Tibial artery (tissue), 4 donors: Measurements from ENCODE around the gene PRM1.

Experiments
- DNase-seq, 2 donors: peaks; one replicate each; pipeline ENCODE4 v3.0.0-alpha.2; 2019
- H3K27ac ChIP-seq, 2 donors: fragments of 200-600 bp; sonication (generic) in 1 of 2; 1 replicate in 1 of 2; 2 replicates in 1 of 2; pipeline ENCODE4 v1.5.1; 2018 to 2019; ENCODE audit warnings: mild to moderate bottlenecking in 1 of 2
- H3K27me3 ChIP-seq, 2 donors: fragments of 200-600 bp; sonication (generic) in 1 of 2; one replicate each; pipeline versions ENCODE4 v1.5.1 to v1.6.0; 2016 to 2019
- H3K36me3 ChIP-seq, 3 donors: fragments of 200-600 bp; sonication (generic) in 2 of 3; one replicate each; pipeline ENCODE4 v1.5.1; 2016 to 2019; ENCODE audit warnings: mild to moderate bottlenecking in 2 of 3
- H3K4me1 ChIP-seq, 4 donors: fragments of 200-600 bp; sonication (generic) in 2 of 4; 1 replicate in 3 of 4; 2 replicates in 1 of 4; pipeline ENCODE4 v1.5.1; 2016 to 2019
- H3K4me3 ChIP-seq, 2 donors: fragments of 200-600 bp; sonication (generic) in 1 of 2; 1 replicate in 1 of 2; 2 replicates in 1 of 2; pipeline ENCODE4 v1.5.1; 2018 to 2019; ENCODE audit warnings: mild to moderate bottlenecking in 2 of 2
- H3K9me3 ChIP-seq, 3 donors: fragments of 200-600 bp; sonication (generic) in 1 of 3; one replicate each; pipeline ENCODE4 v1.5.1; 2016 to 2019
- intact Hi-C: fragments of 100-400 bp; cut with DNase I; formaldehyde crosslinking; loops from one replicate; pipeline ENCODE4 v1.15.0; 2023; ENCODE audit warnings: low total_unique reads
- TF ChIP-seq, protein P1 (sequence below), 2 experiments: fragments of 200-600 bp in 1 of 2; fragments of 450-650 bp in 1 of 2; IDR thresholded peaks; one replicate each; pipeline ENCODE4 v1.5.1; 2017 to 2019; ENCODE audit warnings: antibody characterized with exemption in 2 of 2, mild to moderate bottlenecking in 1 of 2, moderate library complexity in 1 of 2

Gene PRM1

DNA sequence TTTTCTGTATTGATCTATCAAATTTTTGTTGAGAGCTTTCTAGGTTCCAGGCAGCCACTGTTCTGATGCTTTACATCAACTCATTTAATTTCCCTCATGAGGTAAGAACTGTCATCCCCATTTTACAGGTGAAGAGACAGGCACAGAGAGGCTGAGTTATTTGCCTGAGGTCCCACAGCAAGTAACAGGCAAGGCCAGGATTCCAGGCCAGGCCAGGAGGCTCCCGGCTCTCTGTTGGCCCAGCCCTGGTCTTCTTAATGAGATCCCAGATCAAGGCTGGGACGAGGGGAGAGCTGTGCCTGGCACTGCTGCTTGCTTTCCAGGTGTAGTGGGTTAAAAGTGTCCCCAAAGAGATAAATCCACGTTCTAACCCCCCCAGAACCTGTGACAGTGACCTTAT, 41.7 kb upstream of the PRM1 start:
- intact Hi-C loops: no loop called here
- Histone ChIP-seq H3K9me3 (no peaks in the 10 kb centered on the region), H3K4me1 (peaks cover 0 to under 1% (median 0%) of the 10 kb centered on the region in 4 donors), H3K27me3 (no peaks in the 10 kb centered on the region), H3K4me3 (no peak overlapping the region), H3K27ac (no peak overlapping the region), H3K36me3 (no peaks in the 10 kb centered on the region)
- TF ChIP-seq, protein P1, sequence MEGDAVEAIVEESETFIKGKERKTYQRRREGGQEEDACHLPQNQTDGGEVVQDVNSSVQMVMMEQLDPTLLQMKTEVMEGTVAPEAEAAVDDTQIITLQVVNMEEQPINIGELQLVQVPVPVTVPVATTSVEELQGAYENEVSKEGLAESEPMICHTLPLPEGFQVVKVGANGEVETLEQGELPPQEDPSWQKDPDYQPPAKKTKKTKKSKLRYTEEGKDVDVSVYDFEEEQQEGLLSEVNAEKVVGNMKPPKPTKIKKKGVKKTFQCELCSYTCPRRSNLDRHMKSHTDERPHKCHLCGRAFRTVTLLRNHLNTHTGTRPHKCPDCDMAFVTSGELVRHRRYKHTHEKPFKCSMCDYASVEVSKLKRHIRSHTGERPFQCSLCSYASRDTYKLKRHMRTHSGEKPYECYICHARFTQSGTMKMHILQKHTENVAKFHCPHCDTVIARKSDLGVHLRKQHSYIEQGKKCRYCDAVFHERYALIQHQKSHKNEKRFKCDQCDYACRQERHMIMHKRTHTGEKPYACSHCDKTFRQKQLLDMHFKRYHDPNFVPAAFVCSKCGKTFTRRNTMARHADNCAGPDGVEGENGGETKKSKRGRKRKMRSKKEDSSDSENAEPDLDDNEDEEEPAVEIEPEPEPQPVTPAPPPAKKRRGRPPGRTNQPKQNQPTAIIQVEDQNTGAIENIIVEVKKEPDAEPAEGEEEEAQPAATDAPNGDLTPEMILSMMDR (IDR thresholded peaks at IDR 0.05): no peak
- DNase-seq: no peak

DNA sequence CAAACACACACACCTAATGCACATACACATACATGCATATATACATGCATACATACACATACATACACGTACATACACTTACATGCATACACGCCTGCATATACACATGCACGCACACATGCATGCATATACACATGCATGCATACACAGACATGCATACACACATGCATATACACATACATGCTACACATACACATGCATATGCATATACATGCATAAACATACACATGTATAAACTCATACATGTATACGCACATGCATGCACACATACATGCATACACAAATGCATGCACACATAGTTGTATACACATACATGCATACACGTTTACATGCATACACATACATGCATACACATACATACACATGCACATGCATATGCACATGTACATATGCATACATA, 40.5 kb upstream of the PRM1 start:
- intact Hi-C loops: no loop called here
- no peaks in the 10 kb centered on the region for H3K4me1 ChIP-seq
- TF ChIP-seq, protein P1 (IDR thresholded peaks at IDR 0.05): no peak

DNA sequence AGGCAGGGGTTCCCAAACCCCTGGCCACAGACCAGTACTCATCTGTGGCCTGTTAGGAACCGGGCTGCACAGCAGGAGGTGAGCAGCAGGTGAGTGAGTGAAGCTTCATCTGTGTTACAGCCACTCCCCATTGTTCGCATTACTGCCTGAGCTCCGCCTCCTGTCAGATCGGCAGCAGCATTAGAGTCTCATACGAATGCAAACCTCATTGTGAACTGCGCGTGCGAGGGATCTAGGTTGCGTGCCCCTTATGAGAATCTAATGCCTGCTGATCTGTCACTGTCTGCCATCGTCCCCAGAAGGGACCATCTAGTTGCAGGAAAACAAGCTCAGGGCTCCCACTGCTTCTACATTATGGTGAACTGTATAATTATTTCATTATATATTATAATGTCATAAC, 39.0 kb upstream of the PRM1 start:
- TF ChIP-seq, protein P1 (IDR thresholded peaks at IDR 0.05): no peak
- DNase-seq: no peak

More for the DNA sequence above, 40.5 kb upstream of the PRM1 start:
- no peak for DNase-seq
- Histone ChIP-seq H3K27me3 (no peaks in the 10 kb centered on the region), H3K36me3 (no peaks in the 10 kb centered on the region), H3K27ac (no peak overlapping the region), H3K4me3 (no peak overlapping the region), H3K9me3 (no peaks in the 10 kb centered on the region)

DNA sequence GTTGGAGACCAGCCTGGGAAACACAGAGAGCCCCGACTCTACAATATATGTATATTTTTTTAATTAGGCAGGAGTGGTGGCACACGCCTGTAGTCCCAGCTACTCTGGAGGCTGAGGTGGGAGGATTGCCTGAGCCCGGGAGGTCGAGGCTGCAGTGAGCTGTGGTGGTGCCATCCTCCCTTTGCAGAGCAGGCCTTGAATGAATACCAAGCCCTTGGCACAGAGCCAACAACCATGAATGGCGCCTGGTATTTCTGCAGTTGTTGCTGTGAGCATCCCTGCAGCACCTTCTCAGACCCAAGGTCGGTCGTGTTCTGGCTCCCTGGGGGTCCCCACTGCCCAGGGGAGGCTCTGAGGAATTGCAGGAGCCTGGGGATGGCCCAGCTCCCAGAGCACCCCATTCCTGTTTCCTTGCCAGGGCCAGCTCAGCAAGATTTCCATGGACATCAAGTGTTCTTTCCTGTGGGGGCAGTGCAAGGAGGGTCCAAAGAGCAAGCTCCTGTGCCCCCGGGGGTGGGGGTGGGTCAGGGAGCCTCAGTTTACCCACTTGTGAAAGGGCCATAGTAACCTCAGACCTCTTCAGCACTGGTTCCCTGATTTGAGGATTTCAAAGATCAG, 38.5 kb upstream of the PRM1 start:
- TF ChIP-seq, protein P1 (IDR thresholded peaks at IDR 0.05): no peak
- Histone ChIP-seq H3K4me1 (no peaks in the 10 kb centered on the region), H3K9me3 (no peaks in the 10 kb centered on the region), H3K4me3 (no peak overlapping the region), H3K36me3 (no peaks in the 10 kb centered on the region), H3K27ac (no peak overlapping the region), H3K27me3 (peaks cover 0 to 7% of the 10 kb centered on the region in 2 donors)
- intact Hi-C loops: no loop called here
- DNase-seq: no peak

More for the DNA sequence above, 39.0 kb upstream of the PRM1 start:
- Histone ChIP-seq H3K27ac (no peak overlapping the region), H3K4me1 (no peaks in the 10 kb centered on the region), H3K36me3 (no peaks in the 10 kb centered on the region), H3K9me3 (no peaks in the 10 kb centered on the region), H3K27me3 (peaks cover 0 to 5% of the 10 kb centered on the region in 2 donors), H3K4me3 (no peak overlapping the region)
- intact Hi-C loops: no loop called here

DNA sequence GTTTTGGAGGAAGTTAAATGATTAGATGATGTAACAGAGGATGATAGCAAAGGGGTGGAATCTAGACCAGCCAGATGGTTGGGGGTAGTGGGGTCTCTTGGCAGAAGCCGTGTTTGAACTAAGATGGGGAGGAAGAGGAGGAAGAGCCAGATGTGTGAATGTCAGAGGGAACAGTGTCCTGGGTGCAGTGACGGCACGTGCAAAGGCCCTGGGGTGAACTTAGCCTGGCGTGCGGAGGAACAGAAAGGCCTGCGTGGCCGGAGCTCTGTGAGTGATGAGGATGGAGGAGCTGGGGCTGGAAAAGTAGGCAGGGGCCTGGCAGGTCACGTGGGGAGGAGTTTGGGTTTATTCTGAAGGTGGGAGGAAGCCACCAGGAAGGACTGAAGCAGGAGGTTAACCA, 37.7 kb upstream of the PRM1 start:
- intact Hi-C loops: no loop called here
- no peaks in the 10 kb centered on the region for H3K36me3 ChIP-seq
- no peaks in the 10 kb centered on the region for H3K9me3 ChIP-seq
- DNase-seq: no peak
- H3K4me3 ChIP-seq: no peak overlapping the region
- no peak overlapping the region for H3K27ac ChIP-seq
- no peaks in the 10 kb centered on the region for H3K4me1 ChIP-seq
- peaks cover 0 to 7% of the 10 kb centered on the region in 2 donors for H3K27me3 ChIP-seq
- TF ChIP-seq, protein P1 (IDR thresholded peaks at IDR 0.05): no peak
